NB4 (cell line): ENCODE measurements around the gene TSFM.
"Not testable (repeated sequence)": the region's sequence is repeated elsewhere in the genome, so short reads cannot be mapped to it uniquely, and the experiment has no call there.

Experiments
- CTCF ChIP-seq: IDR thresholded peaks from one replicate; pipeline ENCODE4 v1.5.1; 2012; ENCODE audit warnings: low read depth, low read length
- POLR2A ChIP-seq: IDR thresholded peaks from 2 replicates; pipeline ENCODE4 v1.6.1; 2011; ENCODE audit warnings: mild to moderate bottlenecking; ENCODE audit not compliant: insufficient read length; ENCODE audit errors: extremely low read depth

GRCh38 chr12:57821015-57821414 is 38.4 kb downstream of the TSFM start:
- TF ChIP-seq POLR2A, CTCF: not testable (repeated sequence)
